ENCODE results near the gene LGI4.

- no peak for TF ChIP-seq CTCF (IDR thresholded peaks at IDR 0.05; ENCODE audit: low read depth, low read length, missing input control)
- TF ChIP-seq TAF1 (conservative IDR thresholded peaks at IDR 0.05): no peak
- TF ChIP-seq RAD21 (IDR thresholded peaks at IDR 0.05): no peak
- TF ChIP-seq, protein P1, sequence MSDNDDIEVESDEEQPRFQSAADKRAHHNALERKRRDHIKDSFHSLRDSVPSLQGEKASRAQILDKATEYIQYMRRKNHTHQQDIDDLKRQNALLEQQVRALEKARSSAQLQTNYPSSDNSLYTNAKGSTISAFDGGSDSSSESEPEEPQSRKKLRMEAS (IDR thresholded peaks at IDR 0.05): no peak
- no peak for TF ChIP-seq ZBTB33 (IDR thresholded peaks at IDR 0.05)
- no peak for TF ChIP-seq GABPA (IDR thresholded peaks at IDR 0.05 in 1 of 2, conservative IDR thresholded peaks at IDR 0.05 in 1 of 2)
- TF ChIP-seq JUND (IDR thresholded peaks at IDR 0.05): no peak
- TF ChIP-seq SP1 (IDR thresholded peaks at IDR 0.05): no peak
- no peak for TF ChIP-seq HNF4A (conservative IDR thresholded peaks at IDR 0.05)
- TF ChIP-seq EGR1 (IDR thresholded peaks at IDR 0.05; ENCODE audit: low read depth in 2 of 2): no peak
- no peak for TF ChIP-seq NR2F2 (IDR thresholded peaks at IDR 0.05)
- TF ChIP-seq YY1 (IDR thresholded peaks at IDR 0.05): no peak
- no peak for TF ChIP-seq REST (IDR thresholded peaks at IDR 0.05)
Observed at GRCh38 chr19:35171730-35172129, 36.9 kb upstream of the LGI4 start.
